IMR-90 (cell line): ENCODE data around the gene MYO7B. TPM values are rescaled to one million over a fixed set of nuclear protein-coding genes. Genes with fewer than 3 reads are reported as not detected.

Experiments used
- ATAC-seq: fragments of 200-7000 bp; cut with Tn5 transposase; 2 replicates; pipeline ENCODE4 v1.9.1; 2020; ENCODE audit warnings: low read depth, mild to moderate bottlenecking, moderate library complexity
- BruUV-seq: library from RNA; stranded (reverse); fragments of 400-500 nt; replicated peaks from 2 replicates; lab custom pipeline; 2021; lab: Mats Ljungman, UMichigan
- CTCF ChIA-PET: fragments of 300-600 bp; formaldehyde crosslinking; extraction: SDS; loops from one replicate; lab custom pipeline; 2021; ENCODE audit warnings: antibody characterized with exemption; lab: Yijun Ruan, JAX
- POLR2A ChIA-PET: fragments of 300-600 bp; sonication (Branson Sonifier 250); formaldehyde crosslinking; loops from one replicate; lab custom pipeline; 2022; ENCODE audit warnings: antibody characterized with exemption; ENCODE audit not compliant: unreplicated experiment; lab: Charles Lee
- DNase-seq: peaks from one replicate; pipeline ENCODE4 v3.0.0; 2013
- H2AFZ ChIP-seq: replicated peaks from 2 replicates; pipeline ENCODE3; 2013; ENCODE audit warnings: low read length, mild to moderate bottlenecking; ENCODE audit not compliant: poor library complexity
- H2AK5ac ChIP-seq: 2 replicates; pipeline ENCODE4 v1.6.1; 2013; ENCODE audit warnings: low read depth, low read length, inconsistent platforms
- H2AK9ac ChIP-seq: replicated peaks from 2 replicates; pipeline ENCODE3; 2013; ENCODE audit warnings: mild to moderate bottlenecking, low read depth, low read length, moderate library complexity; ENCODE audit not compliant: poor library complexity
- H2BK120ac ChIP-seq: 2 replicates; pipeline ENCODE4 v1.6.1; 2013; ENCODE audit warnings: low read depth, low read length, inconsistent platforms
- H2BK15ac ChIP-seq: 3 replicates; pipeline ENCODE4 v1.6.1; 2013; ENCODE audit warnings: low read depth, low read length, inconsistent platforms
- H2BK20ac ChIP-seq: 2 replicates; pipeline ENCODE4 v1.6.1; 2013; ENCODE audit warnings: low read depth, mild to moderate bottlenecking, inconsistent platforms, low read length, moderate library complexity
- H2BK5ac ChIP-seq: 2 replicates; pipeline ENCODE4 v1.6.1; 2013; ENCODE audit warnings: mild to moderate bottlenecking, low read depth, low read length, inconsistent platforms; ENCODE audit not compliant: poor library complexity, severe bottlenecking
- H3K14ac ChIP-seq: replicated peaks from 2 replicates; pipeline ENCODE4 v1.6.1; 2013; ENCODE audit warnings: low read depth, low read length, inconsistent platforms
- H3K18ac ChIP-seq: 2 replicates; pipeline ENCODE4 v1.6.1; 2013; ENCODE audit warnings: low read depth, low read length, control low read depth
- H3K23ac ChIP-seq: 2 replicates; pipeline ENCODE4 v1.6.1; 2013; ENCODE audit warnings: low read depth, low read length, inconsistent platforms
- H3K27ac ChIP-seq: 2 replicates; pipeline ENCODE4 v1.5.1; 2013; ENCODE audit warnings: mild to moderate bottlenecking, control low read depth, low read length; ENCODE audit not compliant: insufficient read depth
- H3K27me3 ChIP-seq: 2 replicates; pipeline ENCODE4 v1.6.1; 2013; ENCODE audit warnings: low read length; ENCODE audit not compliant: control insufficient read depth, insufficient read depth
- H3K36me3 ChIP-seq: 2 replicates; pipeline ENCODE4 v1.6.1; 2013; ENCODE audit warnings: low read length, mixed read lengths; ENCODE audit not compliant: control insufficient read depth, insufficient read depth
- H3K4ac ChIP-seq: 2 replicates; pipeline ENCODE4 v1.6.1; 2013; ENCODE audit warnings: low read depth, low read length, inconsistent platforms
- H3K4me1 ChIP-seq: 2 replicates; pipeline ENCODE4 v1.6.1; 2013; ENCODE audit warnings: low read length, mixed read lengths; ENCODE audit not compliant: control insufficient read depth, insufficient read depth
- H3K4me2 ChIP-seq: 2 replicates; pipeline ENCODE4 v1.6.1; 2013; ENCODE audit warnings: low read depth, mild to moderate bottlenecking, control low read depth, low read length, moderate library complexity
- H3K4me3 ChIP-seq: 2 replicates; pipeline ENCODE4 v1.5.1; 2013; ENCODE audit warnings: low read depth, mild to moderate bottlenecking, control low read depth, low read length, moderate library complexity; ENCODE audit not compliant: insufficient read depth
- H3K56ac ChIP-seq: 2 replicates; pipeline ENCODE4 v1.6.1; 2013; ENCODE audit warnings: low read length, inconsistent platforms; ENCODE audit not compliant: insufficient read depth; ENCODE audit errors: extremely low read depth
- H3K79me1 ChIP-seq, 2 experiments: 2 replicates each; pipeline ENCODE4 v1.6.1; 2013; ENCODE audit warnings: low read length in 2 of 2, inconsistent platforms in 1 of 2, low read depth in 1 of 2
- H3K9ac ChIP-seq: 2 replicates; pipeline ENCODE4 v1.6.1; 2013; ENCODE audit warnings: low read depth, low read length, control low read depth
- H3K9me1 ChIP-seq: 2 replicates; pipeline ENCODE4 v1.6.1; 2013; ENCODE audit warnings: low read length, inconsistent platforms; ENCODE audit not compliant: insufficient read depth
- H3K9me3 ChIP-seq: 2 replicates; pipeline ENCODE4 v1.6.1; 2013; ENCODE audit warnings: low read length; ENCODE audit not compliant: control insufficient read depth, insufficient read depth
- H4K20me1 ChIP-seq: 2 replicates; pipeline ENCODE4 v1.6.1; 2013; ENCODE audit warnings: low read length, inconsistent platforms; ENCODE audit not compliant: insufficient read depth
- H4K5ac ChIP-seq: 2 replicates; pipeline ENCODE4 v1.6.1; 2013; ENCODE audit warnings: mild to moderate bottlenecking, low read depth, low read length, control low read depth
- H4K8ac ChIP-seq, 2 experiments: 2 replicates each; pipeline ENCODE4 v1.6.1; 2013; ENCODE audit warnings: low read depth in 2 of 2, low read length in 2 of 2, control low read depth in 1 of 2, inconsistent platforms in 1 of 2
- H4K91ac ChIP-seq: 2 replicates; pipeline ENCODE4 v1.6.1; 2013; ENCODE audit warnings: low read depth, low read length, inconsistent platforms; ENCODE audit not compliant: insufficient read depth
- BHLHE40 ChIP-seq: fragments of 150-350 bp; IDR thresholded peaks from 2 replicates; pipeline ENCODE4 v1.6.1; 2016; ENCODE audit warnings: mild to moderate bottlenecking, low read depth, low read length
- CEBPB ChIP-seq: IDR thresholded peaks from 2 replicates; pipeline ENCODE4 v1.6.1; 2012; ENCODE audit warnings: low read depth, low read length, improper control_type of control experiment
- CHD1 ChIP-seq: IDR thresholded peaks from 2 replicates; pipeline ENCODE4 v1.6.1; 2012; ENCODE audit warnings: low read depth, low read length, improper control_type of control experiment
- FOS ChIP-seq: fragments of 150-350 bp; IDR thresholded peaks from 2 replicates; pipeline ENCODE4 v1.6.1; 2016; ENCODE audit warnings: low read depth, low read length
- MAFK ChIP-seq: IDR thresholded peaks from 2 replicates; pipeline ENCODE4 v1.6.1; 2012; ENCODE audit warnings: low read depth, low read length, improper control_type of control experiment
- NFE2L2 ChIP-seq: fragments of 150-350 bp; IDR thresholded peaks from 2 replicates; pipeline ENCODE4 v1.6.1; 2016; ENCODE audit warnings: low read depth, mild to moderate bottlenecking, low read length
- POLR2A ChIP-seq: IDR thresholded peaks from 2 replicates; pipeline ENCODE4 v1.6.1; 2012; ENCODE audit warnings: mild to moderate bottlenecking, low read depth, low read length
- RAD21 ChIP-seq: IDR thresholded peaks from 2 replicates; pipeline ENCODE4 v1.6.1; 2012; ENCODE audit warnings: low read length, improper control_type of control experiment
- WGBS, 2 experiments: methylation state at CpG; one replicate each; pipeline versions ENCODE4 v1.1.5 to v1.1.7; 2013; ENCODE audit warnings: missing lambda C conversion rate in 2 of 2; ENCODE audit not compliant: insufficient read length in 1 of 2; ENCODE audit errors: extremely low coverage in 2 of 2; 5-methylcytosine and 5-hydroxymethylcytosine counted together
- dilution Hi-C: fragments of 300-500 bp; cut with HindIII; formaldehyde crosslinking; loops from one replicate; pipeline ENCODE4 v1.14.3; 2018; ENCODE audit warnings: low sequenced_read_pairs; ENCODE audit not compliant: unreplicated experiment
- in situ Hi-C: fragments of 300-500 bp; cut with MboI; formaldehyde crosslinking; loops from 3 replicates; pipeline ENCODE4 v1.14.3; 2019; ENCODE audit warnings: low sequenced_read_pairs, inconsistent platforms, mixed read lengths
- intact Hi-C: fragments of 100-400 bp; cut with micrococcal nuclease; formaldehyde crosslinking; loops from 2 replicates; pipeline ENCODE4 v1.10.0; 2022
- polyA plus RNA-seq, 3 experiments: library from polyadenylated mRNA; depleted of rRNA; stranded (reverse); fragments of >200 nt; gene quantifications; 2 replicates each; pipeline ENCODE4 v1.2.3, GENCODE V29; 2012; ENCODE audit warnings: low replicate concordance in 1 of 3
- total RNA-seq: library from RNA; depleted of rRNA; stranded (reverse); fragments of >200 nt; gene quantifications from 2 replicates; pipeline ENCODE4 v1.2.3, GENCODE V29; 2012
- TF ChIP-seq, protein P1 (sequence below): fragments of 150-350 bp; IDR thresholded peaks from 2 replicates; pipeline ENCODE4 v1.6.1; 2017; ENCODE audit warnings: mild to moderate bottlenecking, antibody characterized with exemption, low read length, low read depth

MYO7B gene
- total and polyA plus RNA-seq, 2 of the 4 experiments (the other 2 are of a cell fraction): 0.18 to 0.46 TPM

- no CpG with 5 or more reads among the region's 7 CpGs for WGBS, 2 experiments
- no peak overlapping the region for H2AK9ac ChIP-seq
- H2BK120ac ChIP-seq: no peak overlapping the region
- H4K20me1 ChIP-seq: no peaks in the 10 kb centered on the region
- H3K4me3 ChIP-seq: no peak overlapping the region
- no peak overlapping the region for H4K5ac ChIP-seq
- TF ChIP-seq CHD1 (no peak), MAFK (no peak), RAD21 (no peak), NFE2L2 (no peak), FOS (no peak), CEBPB (no peak), POLR2A (no peak), BHLHE40 (no peak)
- TF ChIP-seq, protein P1, sequence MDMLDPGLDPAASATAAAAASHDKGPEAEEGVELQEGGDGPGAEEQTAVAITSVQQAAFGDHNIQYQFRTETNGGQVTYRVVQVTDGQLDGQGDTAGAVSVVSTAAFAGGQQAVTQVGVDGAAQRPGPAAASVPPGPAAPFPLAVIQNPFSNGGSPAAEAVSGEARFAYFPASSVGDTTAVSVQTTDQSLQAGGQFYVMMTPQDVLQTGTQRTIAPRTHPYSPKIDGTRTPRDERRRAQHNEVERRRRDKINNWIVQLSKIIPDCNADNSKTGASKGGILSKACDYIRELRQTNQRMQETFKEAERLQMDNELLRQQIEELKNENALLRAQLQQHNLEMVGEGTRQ: no peak
- H2AFZ ChIP-seq: no peak overlapping the region
- no peak overlapping the region for H3K18ac ChIP-seq
- H3K79me1 ChIP-seq: no peaks in the 10 kb centered on the region
- H4K8ac ChIP-seq: no peak overlapping the region
- no peak overlapping the region for H3K56ac ChIP-seq
- no peaks in the 10 kb centered on the region for H3K9me3 ChIP-seq
- POLR2A ChIA-PET: no interaction called here
- H3K4me1 ChIP-seq: no peaks in the 10 kb centered on the region
- H3K4me2 ChIP-seq: no peak overlapping the region
- DNase-seq: no peak
- no TSS peak for BruUV-seq
- no peak overlapping the region for H3K14ac ChIP-seq
- in situ Hi-C loops (no loop called here), dilution Hi-C loops (no loop called here), intact Hi-C loops (no loop called here)
- H3K27ac ChIP-seq: no peak overlapping the region
- CTCF ChIA-PET: no interaction called here
- no peak overlapping the region for H4K91ac ChIP-seq
- H3K27me3 ChIP-seq: peaks cover 47% of the 10 kb centered on the region
- no peaks in the 10 kb centered on the region for H3K36me3 ChIP-seq
- H2BK20ac ChIP-seq: no peak overlapping the region
- no peak overlapping the region for H2BK5ac ChIP-seq
- no peak overlapping the region for H2AK5ac ChIP-seq
- no peaks in the 10 kb centered on the region for H3K9me1 ChIP-seq
- H3K4ac ChIP-seq: no peak overlapping the region
- ATAC-seq: no peak
- H3K23ac ChIP-seq: no peak overlapping the region
- H2BK15ac ChIP-seq: no peak overlapping the region
- no peak overlapping the region for H3K9ac ChIP-seq
Observed at GRCh38 chr2:127541809-127542208, 6.3 kb downstream of the MYO7B start.
